CD4-positive, alpha-beta T cell treated with Interleukin-15 for 1 hour (primary cell): ENCODE data around the gene COL9A3.
A peak's percentile ranks its signal among the peaks of the same experiment; 100 is the strongest.
"Not testable (repeated sequence)": the region's sequence is repeated elsewhere in the genome, so short reads cannot be mapped to it uniquely, and the experiment has no call there.

Experiments
- DNase-seq: peaks from one replicate; pipeline ENCODE4 v3.0.0-alpha.2; 2020

Gene COL9A3

DNA sequence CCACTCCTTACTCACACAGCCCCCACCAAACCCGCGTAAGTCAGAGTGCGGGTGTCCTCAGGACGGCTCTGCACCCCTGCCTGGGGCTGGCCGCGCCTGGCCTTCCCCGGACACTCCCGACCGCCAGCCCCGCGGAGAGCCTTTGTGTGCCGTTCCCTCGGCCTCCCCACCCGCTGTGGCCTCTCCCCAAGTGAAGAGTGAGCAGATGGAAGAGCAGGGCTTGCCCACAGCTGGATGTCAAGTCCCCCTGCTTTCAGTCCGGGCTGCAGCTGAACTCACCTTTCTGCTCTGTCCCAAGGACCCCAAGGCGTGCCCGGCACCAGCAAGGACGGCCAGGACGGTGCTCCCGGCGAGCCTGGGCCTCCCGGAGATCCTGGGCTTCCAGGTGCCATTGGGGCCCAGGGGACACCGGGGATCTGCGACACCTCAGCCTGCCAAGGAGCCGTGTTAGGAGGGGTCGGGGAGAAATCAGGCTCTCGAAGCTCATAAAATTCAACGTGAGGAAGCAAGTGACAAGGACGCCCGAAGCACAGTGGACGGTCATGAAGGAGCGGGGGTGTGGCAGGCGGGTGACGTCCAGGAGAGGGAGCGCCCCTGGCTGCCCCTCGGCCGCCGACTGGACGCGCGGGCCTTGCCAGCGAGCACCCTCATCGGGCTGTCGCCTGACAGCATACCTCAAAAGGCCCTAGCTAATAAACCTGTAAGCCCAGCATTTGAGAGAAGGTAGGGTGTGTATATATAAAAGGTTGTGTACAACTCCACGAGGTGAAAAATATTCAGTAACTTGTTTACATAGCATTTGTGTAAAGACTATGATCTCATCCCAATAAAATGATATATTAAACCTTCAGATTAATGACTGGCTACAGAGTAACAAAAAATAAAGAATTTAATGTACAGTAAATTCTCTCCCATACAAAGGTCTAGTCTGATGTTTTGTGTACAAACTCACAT lies 23.7 kb downstream of the COL9A3 start:
- no peak for DNase-seq

DNA sequence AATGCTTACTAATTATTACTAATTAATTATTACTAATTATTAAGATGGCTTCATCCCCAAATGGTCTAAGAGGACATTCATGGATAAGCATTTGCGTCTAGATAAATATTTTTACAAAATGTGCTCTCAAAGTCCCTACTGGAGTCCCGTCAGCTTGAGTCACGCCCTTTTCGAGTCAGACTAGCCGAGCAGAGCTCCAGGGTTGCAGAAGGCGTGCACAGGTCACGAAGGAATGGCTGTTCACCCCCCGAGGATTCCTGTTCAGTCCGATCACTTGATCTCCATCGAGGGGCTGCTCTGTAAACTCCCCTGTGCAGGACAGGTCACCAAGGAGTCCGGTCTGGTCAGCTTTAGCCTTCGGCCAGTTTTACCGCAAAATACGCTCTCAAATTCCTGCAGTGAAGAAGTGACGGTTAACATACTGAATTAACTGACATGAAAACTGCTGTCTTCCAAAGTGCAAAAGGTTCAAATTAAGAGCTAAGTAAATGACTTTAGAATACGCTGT lies 24.9 kb downstream of the COL9A3 start:
- no peak for DNase-seq

DNA sequence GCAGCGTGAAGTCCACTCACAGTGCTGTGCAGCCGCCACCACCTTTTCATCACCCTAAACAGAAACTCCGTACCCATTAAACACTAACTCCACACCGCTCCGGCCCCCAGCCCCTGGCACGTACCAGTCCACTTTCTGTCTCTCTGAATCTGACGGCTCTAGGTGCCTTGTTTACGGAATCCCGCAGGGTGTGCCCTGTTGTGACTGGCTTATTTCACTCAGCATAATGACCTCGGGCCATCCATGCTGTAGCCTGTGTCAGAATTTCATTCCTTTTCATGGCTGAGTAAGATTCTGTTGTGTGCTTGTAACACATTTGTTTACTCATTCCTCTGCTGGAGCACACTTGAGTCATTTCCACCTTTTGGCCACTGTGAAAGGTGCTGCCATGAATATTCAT lies 26.8 kb downstream of the COL9A3 start:
- no peak for DNase-seq

DNA sequence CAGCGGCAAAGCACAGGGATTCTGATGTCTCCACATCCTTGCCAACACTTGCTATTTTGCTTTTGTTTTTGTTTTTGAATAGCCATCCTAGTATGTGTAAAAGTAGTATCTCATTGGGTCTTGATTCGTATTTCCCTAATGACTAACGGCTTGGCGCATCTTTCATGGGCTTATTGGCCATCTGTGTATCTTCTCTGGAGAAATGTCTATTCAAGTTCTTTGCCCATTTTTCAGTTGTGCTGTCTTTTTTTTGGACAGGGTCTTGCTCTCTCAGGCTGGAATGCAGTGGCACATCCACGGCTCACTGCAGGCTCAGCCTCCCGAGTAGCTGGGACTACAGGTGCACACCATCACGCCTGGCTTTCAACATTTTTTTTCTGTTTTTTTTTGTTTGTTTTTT lies 27.3 kb downstream of the COL9A3 start:
- DNase-seq = no peak

DNA sequence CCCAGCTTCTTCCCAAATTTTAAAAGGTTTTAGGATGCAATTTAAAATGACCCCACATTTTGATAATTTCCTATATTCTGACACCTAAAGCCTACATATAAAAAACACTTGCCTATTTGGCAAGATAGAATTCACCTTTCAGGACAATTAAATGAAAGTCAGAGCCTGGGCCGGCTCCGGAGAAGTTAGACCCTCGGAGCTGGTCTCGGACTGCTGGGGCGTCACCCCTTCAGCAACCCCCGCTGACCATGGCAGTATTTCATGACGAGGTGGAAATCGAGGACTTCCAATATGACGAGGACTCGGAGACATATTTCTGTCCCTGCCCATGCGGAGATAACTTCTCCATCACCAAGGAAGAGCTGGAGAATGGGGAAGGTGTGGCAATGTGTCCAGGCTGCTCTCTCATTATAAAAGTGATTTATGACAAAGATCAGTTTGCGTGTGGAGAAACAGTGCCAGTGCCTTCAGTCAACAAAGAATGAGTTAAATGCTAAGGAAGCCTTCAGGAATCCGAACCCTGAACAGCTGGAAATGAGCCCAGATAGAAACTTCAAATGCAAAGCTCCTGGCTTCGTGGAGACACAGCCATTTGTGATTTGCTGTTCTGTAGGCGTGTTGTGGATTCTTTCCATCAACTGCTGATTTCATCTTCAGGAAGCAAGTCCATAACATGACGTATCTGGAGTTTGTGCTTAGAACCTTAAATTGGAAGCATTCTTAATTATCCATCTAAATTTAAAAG lies 28.7 kb downstream of the COL9A3 start:
- no peak for DNase-seq

DNA sequence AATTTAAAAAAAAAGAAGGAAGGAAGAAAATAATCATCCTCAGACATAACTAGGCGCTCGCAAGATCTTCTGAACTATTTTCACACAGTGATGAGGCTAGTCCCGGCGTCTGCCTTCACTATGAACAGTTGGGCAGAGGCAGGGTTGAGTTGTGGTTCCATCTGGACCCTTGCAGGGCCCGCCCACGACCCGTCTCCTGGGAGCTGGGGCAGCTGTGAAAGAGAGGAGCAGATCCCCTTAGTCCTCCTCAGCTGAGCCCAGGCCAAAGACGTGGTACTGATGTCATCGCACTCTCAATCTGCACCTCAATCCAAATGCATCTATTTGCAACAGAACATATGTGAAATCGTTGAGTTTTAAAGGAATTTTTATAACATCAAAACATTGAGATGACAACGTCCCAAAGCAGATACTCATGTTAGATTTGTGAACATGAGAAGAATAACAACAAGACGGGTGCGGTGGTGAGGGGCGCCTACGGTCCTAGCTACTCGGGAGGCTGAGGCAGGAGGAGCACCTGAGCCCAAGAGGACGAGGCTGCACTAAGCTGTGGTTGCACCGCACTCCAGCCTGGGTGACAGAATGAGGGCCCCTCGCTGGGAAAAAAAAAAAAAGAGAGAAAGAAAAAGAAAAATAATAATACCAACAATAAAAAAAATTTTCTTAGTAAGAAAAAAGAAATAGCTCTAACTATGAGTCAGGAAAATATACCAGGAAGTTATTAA lies 29.5 kb downstream of the COL9A3 start:
- DNase-seq = no peak

DNA sequence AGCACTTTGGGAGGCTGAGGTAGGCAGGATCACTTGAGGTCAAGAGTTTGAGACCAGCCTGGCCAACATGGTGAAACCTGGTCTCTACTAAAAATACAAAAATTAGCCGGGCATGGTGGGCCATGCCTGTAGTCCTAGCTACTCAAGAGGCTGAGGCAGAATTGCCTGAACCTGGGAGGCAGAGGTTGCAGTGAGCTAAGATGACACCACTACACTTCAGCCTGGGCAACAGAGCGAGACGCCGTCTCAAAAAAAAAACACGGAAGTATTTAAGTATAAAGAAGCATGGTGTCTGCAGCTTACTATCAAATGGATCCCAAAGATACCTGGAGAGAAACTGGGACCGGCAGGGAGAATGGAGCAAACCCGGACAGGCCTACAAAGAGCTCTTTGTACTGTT lies 32.1 kb downstream of the COL9A3 start:
- DNase-seq = not testable (repeated sequence)

DNA sequence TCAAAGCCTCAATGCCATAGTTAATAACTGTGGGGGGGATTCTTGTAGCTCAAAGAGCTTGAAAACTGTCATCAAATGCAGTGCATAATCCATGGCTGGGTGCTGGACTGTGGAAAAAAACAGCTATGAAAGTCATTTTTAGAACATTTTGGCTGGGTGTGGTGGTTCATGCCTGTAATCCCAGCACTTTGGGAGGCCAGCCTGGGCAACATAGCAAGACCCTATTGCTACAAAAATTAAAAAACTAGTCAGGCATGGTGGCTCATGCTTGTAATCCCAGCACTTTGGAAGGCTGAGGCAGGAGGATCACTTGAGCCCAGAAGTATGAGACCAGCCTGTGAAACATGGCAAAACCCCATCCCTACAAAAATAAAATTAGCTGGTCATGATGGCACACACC lies 32.6 kb downstream of the COL9A3 start:
- no peak for DNase-seq

DNA sequence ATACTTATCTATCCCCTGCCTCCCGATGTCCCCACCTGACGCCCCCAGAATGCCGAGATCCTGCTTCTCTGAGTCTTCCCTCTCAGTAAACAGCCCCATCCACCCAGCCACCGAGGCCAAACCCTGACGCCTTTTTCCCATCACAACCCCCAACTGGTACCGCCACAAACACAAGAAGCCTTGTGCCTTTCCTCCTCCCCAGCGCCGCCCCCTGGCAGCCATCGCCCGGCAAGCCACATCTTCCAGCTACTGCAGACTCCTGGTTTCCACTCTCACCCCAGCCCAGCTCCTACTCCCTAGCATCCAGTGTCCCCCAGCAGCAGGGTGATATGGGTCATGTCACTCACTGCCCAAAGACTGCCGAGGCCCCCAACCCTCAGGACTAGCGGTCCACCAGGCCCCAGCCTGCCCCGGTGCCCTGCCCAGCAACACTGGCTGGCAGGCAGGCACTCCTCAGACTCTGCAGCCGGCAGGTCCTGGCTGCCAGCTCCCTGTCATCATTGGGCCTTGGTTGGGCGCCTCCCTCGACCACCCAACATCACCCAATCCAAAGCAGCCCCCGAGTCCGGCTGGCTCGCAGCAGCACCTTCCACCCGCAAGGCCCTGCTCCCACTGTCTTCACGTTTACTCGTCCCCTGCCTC lies 33.6 kb downstream of the COL9A3 start:
- no peak for DNase-seq

DNA sequence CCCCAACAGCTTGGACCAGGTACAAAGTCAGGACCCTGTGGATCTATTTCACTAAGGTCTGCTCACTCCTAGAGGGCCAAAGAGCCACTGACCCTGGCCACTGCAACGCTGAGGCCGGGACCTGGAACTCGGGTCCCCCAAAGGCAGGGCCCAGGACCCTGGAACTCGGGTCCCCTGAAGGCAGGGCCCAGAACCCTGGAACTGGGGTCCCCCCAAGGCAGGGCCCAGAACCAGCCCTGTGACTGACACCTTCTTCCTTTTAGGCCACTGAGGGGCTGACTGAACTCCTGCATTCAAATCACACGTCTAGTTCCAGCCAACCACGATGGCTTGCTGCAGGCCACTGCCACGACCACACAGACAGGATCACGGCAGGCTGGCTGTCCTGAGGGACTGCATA lies 35.3 kb downstream of the COL9A3 start:
- DNase-seq = no peak

DNA sequence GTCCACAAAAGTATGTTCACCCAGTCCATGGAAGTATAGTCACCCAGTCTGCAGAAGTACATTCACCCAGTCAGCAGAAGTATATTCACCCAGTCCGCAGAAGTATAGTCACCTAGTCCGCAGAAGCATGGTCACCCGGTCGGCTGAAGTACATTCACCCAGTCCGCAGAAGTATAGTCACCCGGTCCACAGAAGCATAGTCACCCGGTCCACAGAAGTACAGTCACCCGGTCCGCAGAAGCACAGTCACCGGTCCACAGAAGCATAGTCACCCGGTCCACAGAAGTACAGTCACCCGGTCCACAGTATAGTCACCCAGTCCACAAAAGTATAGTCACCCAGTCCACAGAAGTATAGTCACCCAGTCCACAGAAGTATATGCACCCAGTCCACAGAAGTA lies 36.0 kb downstream of the COL9A3 start:
- DNase-seq = no peak

DNA sequence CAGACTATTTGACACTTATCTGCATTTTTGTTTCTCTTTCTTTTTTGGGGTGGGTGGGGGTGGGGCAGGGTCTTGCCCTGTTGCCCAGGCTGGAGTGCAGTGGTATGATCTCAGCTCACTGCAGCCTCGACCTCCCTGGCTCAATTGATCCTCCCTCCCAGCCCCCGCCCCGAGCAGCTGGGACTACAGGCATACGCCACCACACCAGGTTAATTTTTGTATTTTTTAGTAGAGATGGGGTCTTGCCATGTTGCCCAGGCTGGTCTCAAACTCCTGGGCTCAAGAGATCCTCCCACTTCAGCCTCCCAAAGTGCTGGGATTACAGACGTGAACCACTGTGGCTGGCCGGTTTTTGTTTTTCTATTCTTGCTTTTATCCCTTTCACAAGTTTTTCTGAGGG lies 36.5 kb downstream of the COL9A3 start:
- not testable (repeated sequence) for DNase-seq

DNA sequence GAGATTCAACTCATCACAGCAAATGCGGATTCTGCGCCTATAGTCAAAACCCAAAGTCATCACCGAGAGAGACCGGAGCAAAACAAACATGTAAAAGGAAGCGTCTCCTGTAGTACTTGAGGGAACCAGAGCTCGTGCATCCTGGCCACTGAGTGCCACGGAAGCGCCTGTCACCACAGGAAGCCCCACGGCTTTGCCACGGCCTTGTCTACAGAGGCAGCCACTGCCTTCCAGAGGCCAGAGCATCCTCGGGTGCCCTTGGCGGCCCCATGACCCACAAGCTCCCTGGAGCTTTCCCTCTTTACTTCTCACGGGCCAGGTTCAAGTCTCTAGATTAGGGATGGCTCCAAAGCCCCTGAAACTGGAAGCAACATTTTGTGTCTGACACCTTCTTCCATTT lies 37.3 kb downstream of the COL9A3 start:
- DNase-seq = no peak

DNA sequence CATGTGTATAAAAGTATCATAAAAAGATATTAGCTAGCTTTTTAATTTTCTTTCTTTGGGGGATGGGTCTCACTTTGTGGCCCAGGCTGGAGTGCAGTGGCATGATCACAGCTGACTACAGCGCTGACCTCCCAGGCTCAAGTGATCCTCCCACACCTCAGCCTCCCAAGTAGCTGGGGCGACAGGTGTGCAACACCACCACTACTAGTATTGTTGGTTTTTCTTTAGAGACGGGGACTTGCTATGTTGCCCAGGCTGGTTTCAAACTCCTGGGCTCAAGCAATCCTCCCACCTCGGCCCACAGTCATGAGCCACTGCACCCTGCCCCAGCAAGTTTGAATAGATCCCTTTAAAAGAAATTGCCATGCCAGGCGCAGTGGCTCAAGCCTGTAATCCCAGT lies 38.3 kb downstream of the COL9A3 start:
- no peak for DNase-seq

DNA sequence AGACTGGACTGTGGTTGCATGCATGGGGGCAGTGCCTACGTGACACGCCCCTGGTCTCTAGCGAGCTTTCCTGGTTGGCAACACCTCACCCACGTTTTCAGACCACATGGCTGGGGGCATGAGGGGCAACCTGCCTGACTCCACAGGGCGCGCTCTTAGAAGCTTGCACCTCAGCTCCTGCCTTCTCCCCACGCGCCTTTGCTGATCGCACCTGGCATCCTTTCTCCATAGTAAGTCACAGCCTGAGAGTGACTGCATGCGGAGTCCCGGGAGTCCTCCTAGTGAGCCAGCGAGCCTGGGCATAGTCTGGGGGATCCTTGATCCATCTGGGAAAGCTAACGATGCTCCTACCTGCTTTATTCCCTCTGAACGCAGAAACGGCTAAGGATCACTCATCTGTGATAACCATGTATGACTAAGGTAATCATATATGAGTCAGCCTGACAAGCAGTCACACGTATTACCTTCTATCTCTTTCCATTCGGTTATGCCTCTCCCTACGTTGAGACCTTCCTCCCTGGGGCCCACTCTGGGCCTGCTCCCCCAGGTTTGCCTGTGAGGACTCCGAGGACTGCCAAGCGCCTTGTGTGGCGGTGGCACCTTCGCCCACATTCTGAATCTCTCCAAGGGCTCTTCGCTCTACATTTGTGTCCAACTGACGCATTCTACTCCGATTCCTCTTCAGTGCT lies 40.2 kb downstream of the COL9A3 start:
- no peak for DNase-seq

DNA sequence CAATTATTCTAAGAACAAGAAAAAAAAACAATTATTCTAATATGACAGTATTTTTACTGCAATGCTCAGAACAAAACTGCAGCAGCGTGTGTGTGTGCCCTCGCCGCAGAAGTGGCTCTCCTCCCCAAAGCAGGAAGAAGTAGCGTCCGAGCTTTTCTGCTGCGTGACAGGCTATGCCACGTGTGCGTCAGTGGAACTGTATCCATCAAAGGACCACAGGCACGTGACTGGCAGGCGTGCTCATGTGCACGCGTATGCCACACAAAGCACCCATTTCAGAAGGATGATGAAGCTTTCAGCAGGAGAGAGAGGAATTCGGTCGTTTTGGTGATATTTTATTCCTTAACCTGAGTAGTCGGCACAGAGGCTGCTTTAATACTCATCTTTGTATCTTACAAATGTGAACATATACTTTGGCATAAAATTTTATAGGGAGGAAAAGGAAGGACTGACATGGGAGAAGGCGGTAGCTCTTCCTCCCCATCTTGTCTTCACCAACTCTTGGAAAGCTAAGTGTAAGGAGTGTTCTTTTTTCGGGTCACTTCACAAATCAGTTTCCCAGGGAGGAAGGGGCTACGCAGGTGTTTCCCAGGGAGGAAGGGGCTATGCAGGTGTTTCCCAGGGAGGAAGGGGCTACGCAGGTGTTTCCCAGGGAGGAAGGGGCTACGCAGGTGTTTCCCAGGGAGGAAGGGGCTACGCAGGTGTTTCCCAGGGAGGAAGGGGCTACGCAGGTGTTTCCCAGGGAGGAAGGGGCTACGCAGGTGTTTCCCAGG lies 41.4 kb downstream of the COL9A3 start:
- DNase-seq = peak; percentile 43

DNA sequence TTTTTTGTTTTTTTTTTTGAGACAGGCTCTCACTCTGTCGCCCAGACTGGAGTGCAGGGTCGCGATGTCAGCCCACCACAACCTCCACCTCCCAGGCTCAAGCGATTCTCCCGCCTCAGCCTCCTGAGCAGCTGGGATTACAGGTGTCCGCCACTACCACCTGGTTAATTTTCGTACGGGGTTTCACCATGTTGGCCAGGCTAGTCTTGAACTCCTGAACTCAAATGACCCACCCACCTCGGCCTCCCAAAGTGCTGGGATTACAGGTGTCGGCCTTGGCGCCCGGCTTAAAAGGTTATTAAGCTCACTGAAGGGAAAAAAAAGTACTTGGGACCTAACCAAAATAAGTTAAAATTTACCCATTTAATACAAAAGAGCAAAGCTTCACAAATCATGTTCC lies 42.9 kb downstream of the COL9A3 start:
- DNase-seq = no peak

DNA sequence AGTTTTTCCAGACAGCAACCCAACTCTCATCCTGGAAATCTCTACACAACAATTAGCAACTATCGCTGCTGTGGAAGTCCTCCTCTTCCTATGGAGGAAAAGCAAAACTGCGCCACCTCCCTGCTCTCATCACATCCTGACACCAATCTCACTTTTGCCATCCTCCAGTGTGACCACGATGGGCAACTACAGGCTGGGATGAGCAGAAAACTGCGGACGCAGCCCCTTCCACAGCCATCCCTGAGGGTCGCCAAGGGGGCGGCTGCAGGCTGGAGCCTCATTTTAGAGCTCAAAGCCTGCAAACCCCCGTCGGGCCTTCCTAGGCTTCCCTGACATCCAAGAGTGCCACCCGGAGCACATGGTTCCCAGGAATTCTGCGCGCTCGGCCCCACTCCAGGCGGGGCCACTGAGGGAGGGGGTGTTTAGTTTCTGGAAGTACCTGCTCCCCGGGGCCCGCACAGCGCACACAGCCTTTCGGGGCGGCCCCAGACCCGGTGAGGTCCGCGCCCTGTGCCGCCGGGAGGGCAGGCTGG lies 43.6 kb downstream of the COL9A3 start:
- no peak for DNase-seq

DNA sequence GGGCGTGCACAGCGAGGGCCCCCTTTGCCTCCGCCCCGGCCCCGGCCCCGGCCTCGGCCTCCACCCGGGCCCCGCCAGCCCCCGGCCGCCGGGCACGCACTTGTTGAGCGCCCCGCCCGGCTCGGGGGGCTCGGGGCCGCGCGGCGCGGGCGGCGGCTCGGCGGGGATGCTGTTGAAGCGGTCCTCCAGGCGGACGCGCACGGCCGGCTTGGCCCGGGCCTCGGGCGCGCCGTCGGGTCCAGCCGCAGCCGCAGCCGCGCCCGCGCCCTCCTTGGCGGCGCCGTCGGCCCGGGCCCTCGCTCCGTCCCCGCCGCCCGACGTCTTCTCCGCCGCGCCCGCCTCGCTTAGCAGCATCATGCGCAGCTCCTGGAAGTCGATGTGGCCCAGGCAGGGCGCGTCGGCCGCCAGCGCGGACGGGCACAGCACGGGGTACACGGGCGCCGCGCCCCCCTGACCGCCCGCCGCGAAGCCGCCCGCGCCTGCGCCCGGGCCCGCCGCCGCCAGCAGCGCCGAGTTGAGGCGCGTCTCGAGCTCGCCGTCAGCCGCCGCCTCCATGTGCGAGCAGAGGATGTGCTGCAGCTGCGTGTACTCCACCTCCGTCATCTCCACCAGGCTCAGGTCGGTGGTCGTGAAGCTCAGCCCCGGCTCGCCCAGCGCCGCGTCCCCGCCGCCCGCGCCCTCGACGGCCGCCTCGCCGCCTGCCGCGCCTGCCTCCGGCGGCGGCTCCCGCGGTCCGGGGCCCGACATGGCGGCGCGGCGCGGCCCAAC lies 44.3 kb downstream of the COL9A3 start:
- peak; percentile 48 for DNase-seq

DNA sequence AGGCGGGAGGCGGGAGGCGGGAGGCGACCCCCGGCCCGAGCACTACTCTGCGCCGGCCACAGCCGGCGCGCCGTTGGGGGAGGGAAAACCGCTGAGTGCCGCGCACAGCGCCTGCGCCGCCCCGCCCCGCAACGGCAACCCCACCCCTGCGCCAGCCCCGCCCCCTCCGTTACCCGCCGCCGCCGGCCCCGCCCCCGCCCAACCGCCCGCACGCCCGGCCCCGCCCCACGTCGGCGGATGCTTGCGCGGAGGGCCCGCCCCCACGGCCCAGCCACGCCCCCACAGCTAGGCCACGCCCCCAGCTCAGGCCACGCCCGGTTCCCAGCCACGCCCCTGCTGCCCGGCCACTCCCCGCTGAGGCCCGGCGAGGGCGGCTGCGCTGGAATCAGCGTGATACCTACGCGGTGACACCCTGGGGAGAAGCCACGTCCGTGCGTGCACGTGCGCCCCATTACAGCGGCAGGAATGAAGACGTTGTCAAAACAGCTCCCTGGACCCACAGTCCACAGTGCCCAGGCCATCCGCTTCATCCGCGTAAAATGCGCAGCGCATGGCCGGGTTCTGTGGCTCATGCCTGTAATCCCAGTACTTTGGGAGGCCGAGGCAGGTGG lies 45.0 kb downstream of the COL9A3 start, which contains the start of gene TCFL5:
Gene TCFL5 (minus strand): TSS at position 97 of the 611 bp plus-strand sequence. CDS start 152 bp downstream, outside the sequence.
- DNase-seq = peak; percentile 88
